Measurements from ENCODE around the gene METAP1.
A peak's percentile ranks its signal among the peaks of the same experiment; 100 is the strongest.
"Not testable (repeated sequence)": the region's sequence is repeated elsewhere in the genome, so short reads cannot be mapped to it uniquely, and the experiment has no call there.

METAP1 gene

DNA sequence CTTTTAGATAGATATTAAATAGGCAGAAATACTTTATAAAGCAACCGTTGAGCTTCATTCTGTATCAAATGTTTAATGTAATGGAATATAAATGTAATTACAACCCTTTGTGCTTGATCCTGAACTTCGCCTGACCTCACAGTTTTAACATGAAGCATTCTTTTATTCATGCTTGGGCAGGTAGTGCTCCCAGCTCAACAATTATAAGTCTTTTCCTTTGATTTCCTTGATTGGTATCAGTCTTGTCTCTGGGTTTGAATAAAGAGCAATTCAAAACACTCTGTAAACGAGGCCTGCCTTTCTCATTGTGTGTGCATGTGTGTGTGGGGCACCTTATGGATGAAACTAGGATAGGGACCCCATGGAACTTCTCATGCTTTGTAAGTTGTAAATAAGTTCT, 6.8 kb downstream of the METAP1 start:
- H3K36me3 ChIP-seq (ENCODE audit: control insufficient read depth in 1 of 2, insufficient read depth in 2 of 2, low read length in 2 of 2), result no peaks in the 10 kb centered on the region
- no peaks in the 10 kb centered on the region for H3K9me3 ChIP-seq (ENCODE audit: control insufficient read depth in 1 of 2, low read length in 2 of 2)
- no peak overlapping the region for H3K27ac ChIP-seq (ENCODE audit: low read length)
- H3K27me3 ChIP-seq (ENCODE audit: low read depth, low read length), result no peaks in the 10 kb centered on the region
- H3K4me1 ChIP-seq (ENCODE audit: control insufficient read depth in 1 of 2, insufficient read depth in 2 of 2, low read length in 2 of 2), result peaks cover 0 to 2% of the 10 kb centered on the region in 2 donors
- no peak overlapping the region for H3K4me3 ChIP-seq (ENCODE audit: low read depth in 1 of 2, low read length in 2 of 2)

DNA sequence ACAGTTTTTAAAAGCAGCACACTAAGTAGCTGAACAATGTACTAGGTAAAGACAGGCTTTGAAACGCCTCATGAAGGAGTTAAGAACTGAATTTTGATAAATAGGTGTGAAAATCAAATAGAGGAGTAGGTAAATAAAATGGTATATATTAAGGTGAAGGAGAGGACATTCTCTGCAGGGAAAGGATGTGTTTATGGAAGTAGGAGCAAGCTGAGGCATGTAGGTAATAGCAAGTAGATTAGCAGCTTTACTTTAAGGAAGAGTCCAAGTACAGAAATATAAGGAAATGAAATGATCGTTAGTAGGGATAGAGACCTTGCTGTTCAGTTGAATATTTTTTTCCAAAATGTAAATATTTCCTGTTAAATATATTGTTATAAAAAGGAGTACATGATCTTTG, 12.5 kb downstream of the METAP1 start:
- H3K4me3 ChIP-seq (ENCODE audit: low read depth in 1 of 2, low read length in 2 of 2), result no peak overlapping the region
- no peaks in the 10 kb centered on the region for H3K27me3 ChIP-seq (ENCODE audit: low read depth, low read length)
- H3K36me3 ChIP-seq (ENCODE audit: control insufficient read depth in 1 of 2, insufficient read depth in 2 of 2, low read length in 2 of 2), result no peaks in the 10 kb centered on the region
- peaks cover 0 to 3% of the 10 kb centered on the region in 2 donors for H3K4me1 ChIP-seq (ENCODE audit: control insufficient read depth in 1 of 2, insufficient read depth in 2 of 2, low read length in 2 of 2)
- H3K27ac ChIP-seq (ENCODE audit: low read length), result no peak overlapping the region
- no peaks in the 10 kb centered on the region for H3K9me3 ChIP-seq (ENCODE audit: control insufficient read depth in 1 of 2, low read length in 2 of 2)

DNA sequence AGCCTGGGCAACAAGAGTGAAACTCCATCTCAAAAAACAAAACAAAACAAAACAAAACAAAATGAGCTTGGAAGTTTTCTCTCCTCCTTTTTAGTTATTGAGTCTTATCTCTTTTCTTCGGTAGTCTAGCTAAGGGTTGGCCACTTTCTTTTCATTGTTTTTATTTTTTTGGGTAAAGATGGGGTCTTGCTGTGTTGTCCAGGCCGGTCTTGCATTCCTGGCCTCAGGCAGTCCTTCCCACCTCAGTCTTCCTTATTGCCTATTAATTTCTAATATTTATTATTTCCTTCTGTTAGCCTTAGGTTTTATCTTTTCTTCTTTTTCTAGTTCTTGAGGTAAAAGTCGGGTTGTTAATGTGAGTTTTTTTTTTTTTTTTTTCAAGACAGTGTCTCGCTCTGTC, 16.4 kb downstream of the METAP1 start:
- H3K9me3 ChIP-seq (ENCODE audit: control insufficient read depth in 1 of 2, low read length in 2 of 2), result no peaks in the 10 kb centered on the region

DNA sequence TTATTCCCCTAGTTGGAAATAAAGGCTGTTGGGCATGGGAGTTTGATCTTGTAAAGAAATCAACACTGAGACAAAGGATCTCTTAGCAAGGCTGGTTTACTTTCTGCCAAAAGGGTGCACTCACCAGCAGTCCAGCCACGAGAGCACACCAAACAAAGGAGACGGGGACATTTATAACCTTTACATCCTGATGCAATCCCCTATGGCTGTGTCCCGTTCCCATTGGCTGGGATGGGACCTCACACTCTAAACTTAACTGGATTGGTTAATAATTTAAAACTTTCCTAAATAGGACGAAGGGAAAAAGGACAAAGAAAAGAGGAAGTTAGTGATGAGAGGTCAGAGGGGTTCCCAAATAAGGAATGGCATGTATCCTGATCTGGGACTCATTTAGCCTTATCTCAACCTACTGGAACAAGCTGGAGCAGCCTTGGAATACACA, 17.9 kb downstream of the METAP1 start:
- H3K27me3 ChIP-seq (ENCODE audit: low read depth, low read length), result no peaks in the 10 kb centered on the region
- no peaks in the 10 kb centered on the region for H3K9me3 ChIP-seq (ENCODE audit: control insufficient read depth in 1 of 2, low read length in 2 of 2)
- H3K4me1 ChIP-seq (ENCODE audit: control insufficient read depth in 1 of 2, insufficient read depth in 2 of 2, low read length in 2 of 2), result no peaks in the 10 kb centered on the region
- H3K36me3 ChIP-seq (ENCODE audit: control insufficient read depth in 1 of 2, insufficient read depth in 2 of 2, low read length in 2 of 2), result no peaks in the 10 kb centered on the region
- H3K27ac ChIP-seq (ENCODE audit: low read length), result no peak overlapping the region
- no peak overlapping the region for H3K4me3 ChIP-seq (ENCODE audit: low read depth in 1 of 2, low read length in 2 of 2)

More for the DNA sequence above, 16.4 kb downstream of the METAP1 start:
- H3K4me1 ChIP-seq (ENCODE audit: control insufficient read depth in 1 of 2, insufficient read depth in 2 of 2, low read length in 2 of 2), result peaks cover 0 to 3% of the 10 kb centered on the region in 2 donors
- H3K27me3 ChIP-seq (ENCODE audit: low read depth, low read length), result no peaks in the 10 kb centered on the region
- H3K4me3 ChIP-seq (ENCODE audit: low read depth in 1 of 2, low read length in 2 of 2), result no peak overlapping the region
- H3K36me3 ChIP-seq (ENCODE audit: control insufficient read depth in 1 of 2, insufficient read depth in 2 of 2, low read length in 2 of 2), result no peaks in the 10 kb centered on the region
- H3K27ac ChIP-seq (ENCODE audit: low read length), result no peak overlapping the region

DNA sequence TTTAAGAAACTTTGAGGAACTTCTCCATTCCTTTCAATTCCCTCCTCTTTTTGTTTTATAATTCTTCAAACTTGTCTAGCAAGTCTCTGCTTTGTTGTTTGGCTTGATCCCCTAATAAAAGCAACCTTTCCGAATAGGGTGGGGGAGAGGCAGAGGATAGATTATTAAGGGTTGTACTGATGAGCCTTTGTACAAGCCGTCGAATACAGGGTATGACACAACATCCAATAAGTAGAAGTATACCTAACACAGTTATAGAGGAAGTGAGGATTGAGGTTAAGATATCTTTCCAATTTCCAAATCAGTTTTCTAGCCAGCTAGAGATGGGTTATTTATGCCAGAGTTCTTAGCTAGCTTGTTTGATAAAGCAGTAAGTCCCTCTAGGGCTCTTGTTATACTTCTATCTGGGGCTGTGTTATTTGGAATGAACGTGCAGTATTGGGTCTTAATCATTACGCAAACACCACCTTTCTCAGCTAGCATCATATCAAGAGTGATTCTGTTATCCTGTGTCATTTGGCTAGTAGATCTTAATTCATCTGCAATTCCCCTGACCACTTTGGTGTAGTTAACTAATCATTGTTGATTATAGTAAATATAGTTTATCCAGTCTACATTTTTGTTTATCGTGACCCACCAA, 18.5 kb downstream of the METAP1 start:
- H3K27me3 ChIP-seq (ENCODE audit: low read depth, low read length), result no peaks in the 10 kb centered on the region
- H3K4me3 ChIP-seq (ENCODE audit: low read depth in 1 of 2, low read length in 2 of 2), result no peak overlapping the region
- H3K27ac ChIP-seq (ENCODE audit: low read length), result peak overlapping the region; percentile 63

DNA sequence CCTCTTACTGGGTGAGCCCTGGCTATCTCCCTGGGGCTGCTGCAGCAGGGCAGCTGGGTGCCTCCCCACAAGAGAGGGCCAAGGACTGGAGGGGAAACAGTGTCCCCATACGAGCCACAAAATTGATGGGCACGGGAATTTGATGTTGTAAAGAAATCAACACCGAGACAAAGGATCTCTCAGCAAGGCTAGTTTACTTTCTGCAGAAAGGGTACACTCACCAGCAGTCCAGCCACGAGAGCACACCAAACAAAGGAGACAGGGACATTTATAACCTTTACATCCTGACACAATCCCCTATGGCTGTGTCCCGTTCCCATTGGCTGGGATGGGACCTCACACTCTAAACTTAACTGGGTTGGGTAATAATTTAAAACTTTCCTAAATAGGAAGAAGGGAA, 25.9 kb downstream of the METAP1 start:
- H3K27ac ChIP-seq (ENCODE audit: low read length), result no peak overlapping the region
- H3K36me3 ChIP-seq (ENCODE audit: control insufficient read depth in 1 of 2, insufficient read depth in 2 of 2, low read length in 2 of 2), result no peaks in the 10 kb centered on the region
- H3K4me1 ChIP-seq (ENCODE audit: control insufficient read depth in 1 of 2, insufficient read depth in 2 of 2, low read length in 2 of 2), result no peaks in the 10 kb centered on the region
- no peak overlapping the region for H3K4me3 ChIP-seq (ENCODE audit: low read depth in 1 of 2, low read length in 2 of 2)
- H3K27me3 ChIP-seq (ENCODE audit: low read depth, low read length), result no peaks in the 10 kb centered on the region
- peaks cover 5 to 8% of the 10 kb centered on the region in 2 donors for H3K9me3 ChIP-seq (ENCODE audit: control insufficient read depth in 1 of 2, low read length in 2 of 2)

More for the DNA sequence above, 18.5 kb downstream of the METAP1 start:
- Histone ChIP-seq H3K9me3 (ENCODE audit: control insufficient read depth in 1 of 2, low read length in 2 of 2) (no peaks in the 10 kb centered on the region), H3K4me1 (ENCODE audit: control insufficient read depth in 1 of 2, insufficient read depth in 2 of 2, low read length in 2 of 2) (no peaks in the 10 kb centered on the region), H3K36me3 (ENCODE audit: control insufficient read depth in 1 of 2, insufficient read depth in 2 of 2, low read length in 2 of 2) (no peaks in the 10 kb centered on the region)

DNA sequence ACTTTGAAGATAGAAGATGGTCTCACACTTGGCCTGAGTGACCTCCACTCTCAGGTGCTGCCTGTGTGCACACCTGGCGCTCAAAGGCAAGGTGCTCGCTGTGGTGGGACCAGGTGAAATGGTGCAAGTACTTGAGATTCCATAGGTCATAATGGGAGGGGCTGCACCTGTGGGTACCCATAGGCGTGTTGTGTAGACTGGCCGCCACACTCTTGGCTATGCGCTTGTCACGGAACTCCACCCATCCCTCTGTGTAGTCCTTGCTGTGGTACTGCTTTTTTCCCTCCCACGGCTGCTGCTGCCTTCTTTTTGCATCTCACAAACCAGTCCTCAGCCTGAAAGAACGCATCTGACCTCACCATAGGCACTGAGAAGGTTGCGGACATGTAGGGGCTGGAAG, 27.0 kb downstream of the METAP1 start:
- Histone ChIP-seq H3K4me1 (ENCODE audit: control insufficient read depth in 1 of 2, insufficient read depth in 2 of 2, low read length in 2 of 2) (no peaks in the 10 kb centered on the region), H3K27me3 (ENCODE audit: low read depth, low read length) (no peaks in the 10 kb centered on the region), H3K4me3 (ENCODE audit: low read depth in 1 of 2, low read length in 2 of 2) (no peak overlapping the region), H3K36me3 (ENCODE audit: control insufficient read depth in 1 of 2, insufficient read depth in 2 of 2, low read length in 2 of 2) (no peaks in the 10 kb centered on the region), H3K27ac (ENCODE audit: low read length) (no peak overlapping the region), H3K9me3 (ENCODE audit: control insufficient read depth in 1 of 2, low read length in 2 of 2) (peaks cover 5 to 8% of the 10 kb centered on the region in 2 donors)

DNA sequence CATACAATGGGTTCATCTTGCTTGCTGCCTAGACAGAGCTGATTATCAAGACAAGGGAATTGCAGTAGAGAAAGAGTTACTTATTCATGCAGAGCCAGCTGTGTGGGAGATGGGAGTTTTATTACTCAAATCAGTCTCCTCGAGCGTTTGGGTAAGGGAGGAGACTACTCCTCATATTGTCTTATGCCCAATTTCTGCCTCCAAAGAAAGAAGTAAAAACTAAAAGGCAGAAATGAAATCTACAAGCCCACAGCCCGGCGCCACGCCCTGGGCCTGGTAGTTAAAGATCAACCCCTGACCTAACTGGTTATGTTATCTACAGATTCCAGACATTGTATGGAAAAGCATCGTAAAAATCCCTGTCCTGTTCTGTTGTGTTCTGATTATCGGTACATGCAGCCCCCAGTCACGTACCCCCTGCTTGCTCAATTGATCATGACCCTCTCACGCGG, 28.3 kb downstream of the METAP1 start:
- not testable (repeated sequence) for H3K27ac ChIP-seq (ENCODE audit: low read length); H3K4me3 ChIP-seq (ENCODE audit: low read depth in 1 of 2, low read length in 2 of 2); H3K27me3 ChIP-seq (ENCODE audit: low read depth, low read length); H3K4me1 ChIP-seq (ENCODE audit: control insufficient read depth in 1 of 2, insufficient read depth in 2 of 2, low read length in 2 of 2); H3K36me3 ChIP-seq (ENCODE audit: control insufficient read depth in 1 of 2, insufficient read depth in 2 of 2, low read length in 2 of 2); H3K9me3 ChIP-seq (ENCODE audit: control insufficient read depth in 1 of 2, low read length in 2 of 2)

DNA sequence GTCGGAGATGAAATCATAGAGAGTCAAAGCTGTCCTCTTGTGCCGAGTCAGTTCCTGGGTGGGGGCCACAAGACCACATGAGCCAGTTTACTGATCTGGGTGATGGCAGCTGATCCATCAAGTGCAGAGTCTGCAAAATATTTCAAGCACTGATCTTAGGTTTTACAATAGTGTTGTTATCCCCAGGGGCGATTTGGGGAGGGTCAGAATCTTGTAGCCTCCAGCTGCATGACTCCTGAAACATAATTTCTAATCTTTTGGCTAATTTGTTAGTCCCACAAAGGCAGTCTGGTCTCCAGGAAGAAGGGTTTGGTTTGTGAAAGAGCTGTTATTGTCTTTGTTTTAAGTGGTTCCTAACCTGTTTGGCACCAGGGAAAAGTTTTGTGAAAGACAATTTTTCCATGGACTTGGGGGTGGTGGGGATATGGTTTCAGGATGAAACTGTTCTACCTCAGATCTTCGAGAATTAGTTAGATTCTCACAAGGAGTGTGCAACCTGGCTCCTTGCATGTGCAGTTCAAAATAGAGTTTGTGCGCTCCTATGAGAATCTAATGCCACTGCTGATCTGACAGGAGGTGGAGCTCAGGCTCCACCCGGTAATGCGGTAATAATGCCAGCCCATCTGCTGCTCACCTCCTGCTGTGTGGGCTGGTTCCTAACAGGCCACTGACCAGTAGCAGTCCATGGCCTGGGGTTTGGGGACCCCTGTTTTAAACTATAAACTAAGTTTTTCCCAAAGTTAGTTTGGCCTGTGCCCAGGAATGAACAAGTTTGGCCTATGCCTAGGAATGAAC, 29.2 kb downstream of the METAP1 start:
- Histone ChIP-seq H3K4me1 (ENCODE audit: control insufficient read depth in 1 of 2, insufficient read depth in 2 of 2, low read length in 2 of 2) (no peaks in the 10 kb centered on the region), H3K4me3 (ENCODE audit: low read depth in 1 of 2, low read length in 2 of 2) (no peak overlapping the region), H3K36me3 (ENCODE audit: control insufficient read depth in 1 of 2, insufficient read depth in 2 of 2, low read length in 2 of 2) (peaks cover 0 to 4% of the 10 kb centered on the region in 2 donors), H3K9me3 (ENCODE audit: control insufficient read depth in 1 of 2, low read length in 2 of 2) (peaks cover 5 to 8% of the 10 kb centered on the region in 2 donors), H3K27me3 (ENCODE audit: low read depth, low read length) (no peaks in the 10 kb centered on the region), H3K27ac (ENCODE audit: low read length) (no peak overlapping the region)

DNA sequence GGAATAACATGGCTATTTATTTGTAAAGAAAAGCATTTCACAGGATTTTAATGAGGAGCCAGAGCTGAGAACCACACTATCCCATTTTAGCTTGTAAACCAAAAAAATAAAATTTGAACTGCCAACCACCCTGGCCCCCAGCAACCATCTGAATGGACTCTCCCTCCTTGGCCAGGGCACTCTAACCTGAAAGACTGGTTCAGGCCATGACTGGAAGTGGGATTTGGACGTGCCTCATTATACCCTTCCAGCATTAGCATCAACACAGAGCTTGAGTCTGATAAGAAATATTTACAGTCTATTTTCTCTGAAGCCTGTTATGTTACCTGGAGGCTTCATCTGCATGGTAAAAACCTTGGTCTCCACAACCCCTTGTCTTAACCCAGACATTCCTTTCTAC, 30.0 kb downstream of the METAP1 start:
- H3K27ac ChIP-seq (ENCODE audit: low read length), result no peak overlapping the region

DNA sequence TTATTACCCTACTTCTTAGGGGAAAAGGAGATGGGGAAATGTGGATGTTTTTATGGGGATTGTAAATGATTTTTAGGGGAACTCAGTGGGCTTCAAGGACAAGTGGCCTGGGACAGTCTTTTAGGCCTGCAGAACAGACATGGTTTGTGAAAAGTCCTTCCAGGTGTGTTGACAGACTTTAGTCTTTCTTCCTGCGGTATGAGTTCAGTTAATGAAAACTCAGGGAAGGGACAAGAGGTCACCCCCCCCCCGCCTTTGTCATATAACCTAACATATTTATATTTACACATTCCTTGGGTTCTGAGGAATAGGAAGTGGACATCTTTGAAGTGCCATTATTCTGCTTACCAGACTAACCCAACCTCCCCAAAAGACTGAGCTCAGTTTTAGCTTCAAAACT, 31.8 kb downstream of the METAP1 start:
- no peaks in the 10 kb centered on the region for H3K27me3 ChIP-seq (ENCODE audit: low read depth, low read length)

More for the DNA sequence above, 30.0 kb downstream of the METAP1 start:
- H3K9me3 ChIP-seq (ENCODE audit: control insufficient read depth in 1 of 2, low read length in 2 of 2), result peaks cover 5 to 8% of the 10 kb centered on the region in 2 donors
- H3K4me3 ChIP-seq (ENCODE audit: low read depth in 1 of 2, low read length in 2 of 2), result no peak overlapping the region
- H3K27me3 ChIP-seq (ENCODE audit: low read depth, low read length), result no peaks in the 10 kb centered on the region
- peaks cover 0 to 6% of the 10 kb centered on the region in 2 donors for H3K36me3 ChIP-seq (ENCODE audit: control insufficient read depth in 1 of 2, insufficient read depth in 2 of 2, low read length in 2 of 2)
- H3K4me1 ChIP-seq (ENCODE audit: control insufficient read depth in 1 of 2, insufficient read depth in 2 of 2, low read length in 2 of 2), result no peaks in the 10 kb centered on the region

More for the DNA sequence above, 31.8 kb downstream of the METAP1 start:
- H3K9me3 ChIP-seq (ENCODE audit: control insufficient read depth in 1 of 2, low read length in 2 of 2), result no peaks in the 10 kb centered on the region
- H3K4me1 ChIP-seq (ENCODE audit: control insufficient read depth in 1 of 2, insufficient read depth in 2 of 2, low read length in 2 of 2), result no peaks in the 10 kb centered on the region
- H3K36me3 ChIP-seq (ENCODE audit: control insufficient read depth in 1 of 2, insufficient read depth in 2 of 2, low read length in 2 of 2), result peaks cover 0 to 6% of the 10 kb centered on the region in 2 donors
- H3K27ac ChIP-seq (ENCODE audit: low read length), result no peak overlapping the region
- no peak overlapping the region for H3K4me3 ChIP-seq (ENCODE audit: low read depth in 1 of 2, low read length in 2 of 2)
